GM10266 (cell line): ENCODE data around the gene PPP3R1.

Experiments
- DNase-seq: peaks from one replicate; pipeline ENCODE4 v3.0.0; 2012; ENCODE audit errors: extremely low spot score
- TF ChIP-seq, protein P1 (sequence below): IDR thresholded peaks from 2 replicates; pipeline ENCODE4 v1.5.1; 2012; ENCODE audit warnings: mild to moderate bottlenecking, low read depth; ENCODE audit not compliant: control insufficient read depth, insufficient read depth; ENCODE audit errors: missing control alignments

The PPP3R1 gene

DNA sequence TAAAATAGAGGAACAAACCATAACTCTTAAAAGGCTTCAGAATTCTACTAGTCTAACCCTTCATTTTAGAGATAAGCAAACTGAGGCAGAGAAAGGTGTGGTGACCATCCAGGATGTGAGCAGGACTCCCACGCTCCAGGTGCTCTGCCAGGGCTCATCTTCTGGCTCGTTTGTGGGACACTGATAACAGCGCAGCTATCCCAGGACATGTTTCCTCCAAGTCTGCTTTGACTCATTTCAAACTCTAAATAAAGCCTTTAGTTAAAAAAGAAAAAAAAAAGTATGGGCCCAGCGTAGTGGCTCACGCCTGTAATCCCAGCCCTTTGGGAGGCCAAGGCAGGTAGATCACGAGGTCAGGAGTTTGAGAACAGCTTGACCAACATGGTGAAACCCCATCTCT lies 39.0 kb upstream of the PPP3R1 start:
- TF ChIP-seq, protein P1, sequence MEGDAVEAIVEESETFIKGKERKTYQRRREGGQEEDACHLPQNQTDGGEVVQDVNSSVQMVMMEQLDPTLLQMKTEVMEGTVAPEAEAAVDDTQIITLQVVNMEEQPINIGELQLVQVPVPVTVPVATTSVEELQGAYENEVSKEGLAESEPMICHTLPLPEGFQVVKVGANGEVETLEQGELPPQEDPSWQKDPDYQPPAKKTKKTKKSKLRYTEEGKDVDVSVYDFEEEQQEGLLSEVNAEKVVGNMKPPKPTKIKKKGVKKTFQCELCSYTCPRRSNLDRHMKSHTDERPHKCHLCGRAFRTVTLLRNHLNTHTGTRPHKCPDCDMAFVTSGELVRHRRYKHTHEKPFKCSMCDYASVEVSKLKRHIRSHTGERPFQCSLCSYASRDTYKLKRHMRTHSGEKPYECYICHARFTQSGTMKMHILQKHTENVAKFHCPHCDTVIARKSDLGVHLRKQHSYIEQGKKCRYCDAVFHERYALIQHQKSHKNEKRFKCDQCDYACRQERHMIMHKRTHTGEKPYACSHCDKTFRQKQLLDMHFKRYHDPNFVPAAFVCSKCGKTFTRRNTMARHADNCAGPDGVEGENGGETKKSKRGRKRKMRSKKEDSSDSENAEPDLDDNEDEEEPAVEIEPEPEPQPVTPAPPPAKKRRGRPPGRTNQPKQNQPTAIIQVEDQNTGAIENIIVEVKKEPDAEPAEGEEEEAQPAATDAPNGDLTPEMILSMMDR = no peak
- no peak for DNase-seq

GRCh38 chr2:68290901-68291300 lies 38.6 kb upstream of the PPP3R1 start:
- TF ChIP-seq, protein P1 = no peak

DNA sequence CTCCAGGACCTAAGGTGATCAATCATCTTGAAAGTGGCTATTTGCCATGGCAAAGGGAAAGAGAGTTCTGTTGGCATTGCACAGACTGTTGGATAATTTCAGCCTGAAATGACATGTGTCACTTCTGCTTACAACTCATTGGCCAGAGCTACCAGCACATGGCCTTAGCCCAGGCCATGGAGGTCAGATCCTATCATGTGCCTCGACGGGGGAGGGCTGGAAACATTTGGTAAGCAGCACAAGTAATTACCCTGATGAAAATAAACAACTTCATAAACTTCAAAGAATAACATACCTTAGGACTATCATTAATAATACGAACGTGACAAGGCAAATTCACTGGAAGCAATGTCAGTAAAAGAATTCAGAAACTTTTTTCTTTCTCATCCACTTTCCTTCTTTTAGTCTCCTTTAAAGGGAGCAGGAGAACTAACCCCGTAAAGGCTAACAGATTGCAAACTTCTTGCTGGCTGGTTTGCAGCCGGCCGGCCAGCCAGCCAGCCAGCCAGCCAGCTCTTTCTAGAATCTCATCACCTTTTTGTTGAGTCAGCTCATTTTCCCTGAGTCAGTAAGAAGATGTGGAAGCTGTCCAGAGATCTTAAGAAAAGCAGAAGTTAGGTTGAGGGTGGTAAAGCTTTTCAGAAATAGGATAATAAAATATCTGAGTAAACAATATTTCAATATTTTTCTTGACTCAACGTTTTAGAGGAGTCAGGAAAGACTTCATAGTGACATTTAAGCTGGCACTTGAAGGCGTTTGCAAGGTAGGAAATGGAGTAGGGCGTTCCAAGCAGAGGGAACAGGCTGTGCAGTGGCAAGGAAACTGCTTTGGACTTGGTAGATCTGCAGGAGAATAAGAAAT lies 35.5 kb upstream of the PPP3R1 start:
- no peak for DNase-seq
- TF ChIP-seq, protein P1 = no peak

More at GRCh38 chr2:68290901-68291300, 38.6 kb upstream of the PPP3R1 start:
- no peak for DNase-seq

GRCh38 chr2:68284896-68285295 lies 32.6 kb upstream of the PPP3R1 start:
- TF ChIP-seq, protein P1 = no peak
- DNase-seq = no peak

DNA sequence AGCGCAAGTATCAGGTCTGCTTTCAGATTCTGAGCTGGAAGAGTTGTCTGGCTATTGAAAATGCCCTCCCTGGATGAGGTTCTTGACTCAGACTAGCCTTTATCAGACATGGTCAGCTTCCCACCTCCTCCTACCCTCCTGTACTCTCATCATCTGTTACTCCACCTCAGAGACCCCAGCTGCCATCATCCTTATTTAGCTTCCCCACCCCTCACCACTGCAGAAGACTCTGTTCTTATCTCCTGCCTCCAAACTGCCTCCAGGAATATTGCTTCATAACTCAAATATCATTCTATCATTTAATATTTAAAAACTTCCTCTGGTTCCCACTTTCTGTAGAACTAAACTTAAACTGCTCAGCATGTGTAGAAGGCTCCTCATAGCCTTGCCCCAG lies 31.1 kb upstream of the PPP3R1 start:
- DNase-seq = no peak
- TF ChIP-seq, protein P1 = no peak

DNA sequence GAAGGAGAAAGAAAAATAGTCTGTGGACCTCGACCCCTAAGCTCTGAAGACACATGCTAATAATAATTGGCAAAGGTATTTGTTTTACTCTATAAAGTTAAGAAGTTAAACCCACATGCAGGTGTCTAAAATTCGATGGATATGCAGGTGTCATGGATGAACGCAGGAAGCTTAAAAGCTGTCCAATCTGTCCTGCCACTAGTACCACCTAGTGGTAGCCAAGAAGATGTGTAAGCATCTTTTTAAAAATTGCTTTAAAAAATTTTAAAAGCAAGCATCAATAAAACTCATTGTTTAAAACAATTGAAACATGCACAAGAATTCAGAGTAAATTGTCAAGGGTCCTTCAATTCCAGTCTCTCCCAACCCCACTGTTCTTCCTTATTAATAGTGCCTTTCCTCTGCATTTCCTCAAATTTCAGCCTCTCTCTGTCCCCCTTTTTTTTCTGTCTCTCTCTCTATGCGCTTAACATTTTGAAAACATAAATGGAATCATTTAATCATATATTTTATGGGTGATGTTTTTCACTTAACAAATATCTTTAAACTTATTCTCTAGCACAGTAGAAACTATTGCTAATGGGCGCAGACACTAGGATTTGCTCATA lies 30.6 kb upstream of the PPP3R1 start:
- TF ChIP-seq, protein P1 = peak; percentile 73
- DNase-seq = peak; percentile 59

- TF ChIP-seq, protein P1 = no peak
These were observed 28.5 kb upstream of the PPP3R1 start for GRCh38 chr2:68280796-68281195.

More at GRCh38 chr2:68280796-68281195, 28.5 kb upstream of the PPP3R1 start:
- DNase-seq = no peak
